H9 (cell line): ENCODE measurements around the gene FREM1. TPM values are rescaled to one million over a fixed set of nuclear protein-coding genes. Genes with fewer than 3 reads are reported as not detected.

Experiments used
- DNase-seq: peaks from one replicate; pipeline ENCODE4 v3.0.0-alpha.2; 2017
- H2AFZ ChIP-seq: one replicate; pipeline ENCODE4 v1.6.1; 2013; ENCODE audit warnings: mild to moderate bottlenecking, low read length, control low read depth, moderate library complexity
- H2AK5ac ChIP-seq: 2 replicates; pipeline ENCODE4 v1.6.1; 2013; ENCODE audit warnings: low read length, control low read depth, mixed read lengths; ENCODE audit not compliant: insufficient read length
- H2BK120ac ChIP-seq: one replicate; pipeline ENCODE4 v1.6.1; 2013; ENCODE audit warnings: low read depth, mild to moderate bottlenecking, low read length, control low read depth, inconsistent platforms; ENCODE audit not compliant: poor library complexity, severe bottlenecking
- H2BK12ac ChIP-seq: 2 replicates; pipeline ENCODE4 v1.6.1; 2013; ENCODE audit warnings: low read length, control low read depth, mixed read lengths, low read depth; ENCODE audit not compliant: insufficient read length
- H2BK15ac ChIP-seq: 2 replicates; pipeline ENCODE4 v1.6.1; 2013; ENCODE audit warnings: low read depth, low read length, control low read depth
- H2BK20ac ChIP-seq: one replicate; pipeline ENCODE4 v1.6.1; 2013; ENCODE audit warnings: low read depth, mild to moderate bottlenecking, low read length, control low read depth, inconsistent platforms; ENCODE audit not compliant: poor library complexity, severe bottlenecking
- H2BK5ac ChIP-seq: 2 replicates; pipeline ENCODE4 v1.6.1; 2013; ENCODE audit warnings: low read length, control low read depth, mixed read lengths; ENCODE audit not compliant: insufficient read length
- H3K14ac ChIP-seq: 2 replicates; pipeline ENCODE4 v1.6.1; 2013; ENCODE audit warnings: low read length, control low read depth; ENCODE audit not compliant: insufficient read depth
- H3K18ac ChIP-seq: 2 replicates; pipeline ENCODE4 v1.6.1; 2013; ENCODE audit warnings: low read depth, mild to moderate bottlenecking, mixed read lengths, low read length, control low read depth; ENCODE audit not compliant: insufficient read length
- H3K23ac ChIP-seq: 2 replicates; pipeline ENCODE4 v1.6.1; 2013; ENCODE audit warnings: low read length, control low read depth, mixed read lengths, low read depth; ENCODE audit not compliant: insufficient read length
- H3K23me2 ChIP-seq: 2 replicates; pipeline ENCODE4 v1.6.1; 2013; ENCODE audit warnings: low read depth, mild to moderate bottlenecking, mixed read lengths, low read length, control low read depth; ENCODE audit not compliant: insufficient read length, poor library complexity, severe bottlenecking
- H3K27ac ChIP-seq: 2 replicates; pipeline ENCODE4 v1.5.1; 2013; ENCODE audit warnings: low read length, control low read depth, mixed read lengths, low read depth; ENCODE audit not compliant: insufficient read length
- H3K27me3 ChIP-seq: 2 replicates; pipeline ENCODE4 v1.6.1; 2013; ENCODE audit warnings: low read length, control low read depth, inconsistent platforms; ENCODE audit not compliant: insufficient read depth
- H3K4ac ChIP-seq: 2 replicates; pipeline ENCODE4 v1.6.1; 2013; ENCODE audit warnings: low read depth, mild to moderate bottlenecking, control low read depth, inconsistent platforms, low read length, moderate library complexity
- H3K4me1 ChIP-seq: 2 replicates; pipeline ENCODE4 v1.6.1; 2013; ENCODE audit warnings: low read length, control low read depth, inconsistent platforms; ENCODE audit not compliant: insufficient read depth
- H3K4me2 ChIP-seq: 2 replicates; pipeline ENCODE4 v1.6.1; 2013; ENCODE audit warnings: low read length, control low read depth, mixed read lengths; ENCODE audit not compliant: insufficient read length, insufficient read depth
- H3K56ac ChIP-seq: 2 replicates; pipeline ENCODE4 v1.6.1; 2013; ENCODE audit warnings: low read depth, mild to moderate bottlenecking, mixed read lengths, low read length, control low read depth; ENCODE audit not compliant: insufficient read length
- H3K79me1 ChIP-seq: 2 replicates; pipeline ENCODE4 v1.6.1; 2013; ENCODE audit warnings: low read depth, mild to moderate bottlenecking, moderate library complexity, low read length, control low read depth, inconsistent platforms; ENCODE audit not compliant: insufficient read depth, poor library complexity, severe bottlenecking
- H3K79me2 ChIP-seq: 2 replicates; pipeline ENCODE4 v1.6.1; 2013; ENCODE audit warnings: low read length, control low read depth, inconsistent platforms; ENCODE audit not compliant: insufficient read depth
- H3K9ac ChIP-seq: 2 replicates; pipeline ENCODE4 v1.6.1; 2013; ENCODE audit warnings: low read length, control low read depth, mixed read lengths; ENCODE audit not compliant: insufficient read length; ENCODE audit errors: extremely low read depth
- H3K9me3 ChIP-seq: one replicate; pipeline ENCODE4 v1.6.1; 2013; ENCODE audit warnings: low read depth, low read length, inconsistent platforms; ENCODE audit not compliant: control insufficient read depth
- H3T11ph ChIP-seq: one replicate; pipeline ENCODE4 v1.6.1; 2013; ENCODE audit warnings: mild to moderate bottlenecking, low read length, control low read depth, inconsistent platforms
- H4K20me1 ChIP-seq: one replicate; pipeline ENCODE4 v1.6.1; 2013; ENCODE audit not compliant: control insufficient read depth, insufficient read length, insufficient read depth
- H4K5ac ChIP-seq: 2 replicates; pipeline ENCODE4 v1.6.1; 2013; ENCODE audit warnings: low read depth, mild to moderate bottlenecking, mixed read lengths, low read length, control low read depth; ENCODE audit not compliant: insufficient read length
- H4K8ac ChIP-seq: replicated peaks from 2 replicates; pipeline ENCODE4 v1.6.1; 2013; ENCODE audit warnings: low read length, control low read depth, mixed read lengths, low read depth; ENCODE audit not compliant: insufficient read length
- H4K91ac ChIP-seq: 2 replicates; pipeline ENCODE4 v1.6.1; 2013; ENCODE audit warnings: low read depth, mild to moderate bottlenecking, moderate library complexity, mixed read lengths, low read length, control low read depth; ENCODE audit not compliant: insufficient read length
- H3K27ac Mint-ChIP-seq, 3 experiments: 2 replicates in 2 of 3; 3 replicates in 1 of 3; pipeline ENCODE4 v1.8.0; 2020 to 2021; ENCODE audit warnings: mixed read lengths in 3 of 3, mild to moderate bottlenecking in 1 of 3, moderate library complexity in 1 of 3
- H3K27me3 Mint-ChIP-seq: 2 replicates; pipeline ENCODE4 v1.8.0; 2021; ENCODE audit warnings: low read depth, mild to moderate bottlenecking, moderate library complexity, mixed read lengths
- H3K36me3 Mint-ChIP-seq, 3 experiments: 2 replicates in 2 of 3; 3 replicates in 1 of 3; pipeline ENCODE4 v1.8.0; 2020 to 2021; ENCODE audit warnings: low read depth in 3 of 3, mixed read lengths in 3 of 3; ENCODE audit not compliant: insufficient read depth in 1 of 3
- H3K4me1 Mint-ChIP-seq, 2 experiments: 2 replicates each; pipeline ENCODE4 v1.8.0; 2020; ENCODE audit warnings: mixed read lengths in 2 of 2
- H3K4me3 Mint-ChIP-seq, 2 experiments: 2 replicates in 1 of 2; 3 replicates in 1 of 2; pipeline ENCODE4 v1.8.0; 2020 to 2021; ENCODE audit warnings: mild to moderate bottlenecking in 2 of 2, mixed read lengths in 2 of 2, moderate library complexity in 1 of 2
- H3K9me3 Mint-ChIP-seq, 2 experiments: 2 replicates in 1 of 2; 3 replicates in 1 of 2; pipeline ENCODE4 v1.8.0; 2020; ENCODE audit warnings: mild to moderate bottlenecking in 2 of 2, mixed read lengths in 2 of 2, moderate library complexity in 1 of 2
- WGBS: extraction: QIAGEN DNeasy Blood & Tissue Kit; methylation state at CpG from one replicate; pipeline ENCODE4 v1.1.7; 2013; ENCODE audit warnings: missing lambda C conversion rate, low lambda C conversion rate, mixed read lengths; ENCODE audit not compliant: insufficient read length; ENCODE audit errors: extremely low coverage; 5-methylcytosine and 5-hydroxymethylcytosine counted together
- total RNA-seq: library from RNA; stranded (reverse); gene quantifications from 2 replicates; pipeline ENCODE4 v1.2.1, GENCODE V29; 2021
- TF ChIP-seq, protein P1 (sequence below): fragments of 200-600 bp; sonication (generic); conservative IDR thresholded peaks from 3 replicates; pipeline ENCODE4 v1.8.0; 2021; ENCODE audit warnings: antibody characterized with exemption, mild to moderate bottlenecking

The FREM1 gene
- total RNA-seq, 1 experiment from 2014 or later: 0.44 TPM

DNA sequence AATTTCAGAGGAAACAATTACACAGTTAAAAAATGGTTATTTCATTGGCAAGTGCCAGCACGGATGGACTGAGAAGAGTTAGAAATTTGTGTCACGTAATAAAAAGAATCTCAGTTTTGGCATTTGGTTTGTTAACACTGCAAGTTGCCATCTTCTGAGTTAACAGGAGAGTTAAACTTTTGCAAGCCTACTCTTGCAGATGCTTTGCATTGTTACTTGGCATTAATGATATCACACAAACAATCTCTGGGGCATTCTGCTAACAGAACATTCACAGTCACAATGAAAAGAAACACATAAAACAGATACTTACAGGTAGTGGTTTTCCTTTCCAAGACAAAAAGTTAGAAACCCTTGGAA lies 647 bp downstream of the FREM1 start:
- H2BK20ac ChIP-seq: no peak overlapping the region
- no peak overlapping the region for H3K27ac ChIP-seq
- WGBS: no CpG with 5 or more reads among the region's 2 CpGs
- no peaks in the 10 kb centered on the region for H3K27me3 ChIP-seq
- no peak overlapping the region for H3K14ac ChIP-seq
- H3K23me2 ChIP-seq: peaks cover 4% of the 10 kb centered on the region
- no peaks in the 10 kb centered on the region for H3K79me1 ChIP-seq
- no peak overlapping the region for H2AK5ac ChIP-seq
- no peak overlapping the region for H3T11ph ChIP-seq
- H3K36me3 Mint-ChIP-seq: no peaks in the 10 kb centered on the region
- H4K5ac ChIP-seq: no peak overlapping the region
- no peak overlapping the region for H3K56ac ChIP-seq
- H2BK15ac ChIP-seq: no peak overlapping the region
- H3K4me3 Mint-ChIP-seq: no peak overlapping the region
- H3K18ac ChIP-seq: no peak overlapping the region
- H4K8ac ChIP-seq: no peak overlapping the region
- DNase-seq: no peak
- no peak overlapping the region for H3K9ac ChIP-seq
- H2BK12ac ChIP-seq: no peak overlapping the region
- H3K79me2 ChIP-seq: no peaks in the 10 kb centered on the region
- TF ChIP-seq, protein P1, sequence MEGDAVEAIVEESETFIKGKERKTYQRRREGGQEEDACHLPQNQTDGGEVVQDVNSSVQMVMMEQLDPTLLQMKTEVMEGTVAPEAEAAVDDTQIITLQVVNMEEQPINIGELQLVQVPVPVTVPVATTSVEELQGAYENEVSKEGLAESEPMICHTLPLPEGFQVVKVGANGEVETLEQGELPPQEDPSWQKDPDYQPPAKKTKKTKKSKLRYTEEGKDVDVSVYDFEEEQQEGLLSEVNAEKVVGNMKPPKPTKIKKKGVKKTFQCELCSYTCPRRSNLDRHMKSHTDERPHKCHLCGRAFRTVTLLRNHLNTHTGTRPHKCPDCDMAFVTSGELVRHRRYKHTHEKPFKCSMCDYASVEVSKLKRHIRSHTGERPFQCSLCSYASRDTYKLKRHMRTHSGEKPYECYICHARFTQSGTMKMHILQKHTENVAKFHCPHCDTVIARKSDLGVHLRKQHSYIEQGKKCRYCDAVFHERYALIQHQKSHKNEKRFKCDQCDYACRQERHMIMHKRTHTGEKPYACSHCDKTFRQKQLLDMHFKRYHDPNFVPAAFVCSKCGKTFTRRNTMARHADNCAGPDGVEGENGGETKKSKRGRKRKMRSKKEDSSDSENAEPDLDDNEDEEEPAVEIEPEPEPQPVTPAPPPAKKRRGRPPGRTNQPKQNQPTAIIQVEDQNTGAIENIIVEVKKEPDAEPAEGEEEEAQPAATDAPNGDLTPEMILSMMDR: no peak
- no peak overlapping the region for H4K91ac ChIP-seq
- no peak overlapping the region for H3K23ac ChIP-seq
- H3K27me3 Mint-ChIP-seq: no peaks in the 10 kb centered on the region
- peaks cover 23% of the 10 kb centered on the region in 2 experiments; a peak in 3 of 4 replicates for H3K4me1 Mint-ChIP-seq
- H2BK5ac ChIP-seq: no peak overlapping the region
- no peak overlapping the region for H2AFZ ChIP-seq
- no peak overlapping the region for H3K4ac ChIP-seq
- H4K20me1 ChIP-seq: no peaks in the 10 kb centered on the region
- H3K27ac Mint-ChIP-seq: no peak overlapping the region
- H3K9me3 ChIP-seq: no peaks in the 10 kb centered on the region
- peak overlapping the region; percentile 60 for H3K4me2 ChIP-seq
- peaks cover 9% of the 10 kb centered on the region for H3K4me1 ChIP-seq
- no peak overlapping the region for H2BK120ac ChIP-seq
- no peaks in the 10 kb centered on the region for H3K9me3 Mint-ChIP-seq
